ENCODE data around the gene INSC.

DNA sequence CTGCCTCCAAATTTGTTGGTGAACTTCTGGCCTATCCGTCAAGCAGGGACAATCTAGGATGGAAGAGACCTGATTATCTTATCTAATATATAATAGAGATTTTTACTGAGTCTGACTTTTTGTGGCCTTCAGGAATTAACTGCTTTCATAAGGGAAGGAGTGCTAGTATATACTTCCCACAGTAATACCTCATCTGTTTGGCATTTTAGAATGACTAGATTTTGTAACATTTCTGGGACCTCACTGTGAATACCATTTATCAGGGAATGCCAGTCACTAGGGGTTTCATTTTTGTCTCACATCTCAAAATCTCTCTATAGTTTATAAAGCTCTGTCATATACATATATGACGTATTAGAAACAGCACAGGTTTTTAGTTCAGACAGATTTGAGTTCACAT, 114.3 kb downstream of the INSC start:
- TF ChIP-seq, protein P1, sequence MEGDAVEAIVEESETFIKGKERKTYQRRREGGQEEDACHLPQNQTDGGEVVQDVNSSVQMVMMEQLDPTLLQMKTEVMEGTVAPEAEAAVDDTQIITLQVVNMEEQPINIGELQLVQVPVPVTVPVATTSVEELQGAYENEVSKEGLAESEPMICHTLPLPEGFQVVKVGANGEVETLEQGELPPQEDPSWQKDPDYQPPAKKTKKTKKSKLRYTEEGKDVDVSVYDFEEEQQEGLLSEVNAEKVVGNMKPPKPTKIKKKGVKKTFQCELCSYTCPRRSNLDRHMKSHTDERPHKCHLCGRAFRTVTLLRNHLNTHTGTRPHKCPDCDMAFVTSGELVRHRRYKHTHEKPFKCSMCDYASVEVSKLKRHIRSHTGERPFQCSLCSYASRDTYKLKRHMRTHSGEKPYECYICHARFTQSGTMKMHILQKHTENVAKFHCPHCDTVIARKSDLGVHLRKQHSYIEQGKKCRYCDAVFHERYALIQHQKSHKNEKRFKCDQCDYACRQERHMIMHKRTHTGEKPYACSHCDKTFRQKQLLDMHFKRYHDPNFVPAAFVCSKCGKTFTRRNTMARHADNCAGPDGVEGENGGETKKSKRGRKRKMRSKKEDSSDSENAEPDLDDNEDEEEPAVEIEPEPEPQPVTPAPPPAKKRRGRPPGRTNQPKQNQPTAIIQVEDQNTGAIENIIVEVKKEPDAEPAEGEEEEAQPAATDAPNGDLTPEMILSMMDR (conservative IDR thresholded peaks at IDR 0.05; ENCODE audit: low read depth in 2 of 2): no peak
- TF ChIP-seq EZH2phosphoT487 (IDR thresholded peaks at IDR 0.05; ENCODE audit: unreplicated experiment) (no peak), EZH2 (IDR thresholded peaks at IDR 0.05; ENCODE audit: low read depth, unreplicated experiment) (no peak), POLR2AphosphoS5 (IDR thresholded peaks at IDR 0.05; ENCODE audit: low read depth) (no peak), JUNB (IDR thresholded peaks at IDR 0.05; ENCODE audit: unreplicated experiment) (no peak), CREB1 (CRISPR knock-in tag; IDR thresholded peaks at IDR 0.05; ENCODE audit: low read depth) (no peak), NANOG (IDR thresholded peaks at IDR 0.05; ENCODE audit: borderline replicate concordance) (no peak), ZNF114 (CRISPR knock-in tag; IDR thresholded peaks at IDR 0.05) (no peak), STAT1 (IDR thresholded peaks at IDR 0.05; ENCODE audit: unreplicated experiment) (no peak), ZNF331 (CRISPR knock-in tag; IDR thresholded peaks at IDR 0.05; ENCODE audit: low read depth) (no peak)
- TF ChIP-seq, protein P2, sequence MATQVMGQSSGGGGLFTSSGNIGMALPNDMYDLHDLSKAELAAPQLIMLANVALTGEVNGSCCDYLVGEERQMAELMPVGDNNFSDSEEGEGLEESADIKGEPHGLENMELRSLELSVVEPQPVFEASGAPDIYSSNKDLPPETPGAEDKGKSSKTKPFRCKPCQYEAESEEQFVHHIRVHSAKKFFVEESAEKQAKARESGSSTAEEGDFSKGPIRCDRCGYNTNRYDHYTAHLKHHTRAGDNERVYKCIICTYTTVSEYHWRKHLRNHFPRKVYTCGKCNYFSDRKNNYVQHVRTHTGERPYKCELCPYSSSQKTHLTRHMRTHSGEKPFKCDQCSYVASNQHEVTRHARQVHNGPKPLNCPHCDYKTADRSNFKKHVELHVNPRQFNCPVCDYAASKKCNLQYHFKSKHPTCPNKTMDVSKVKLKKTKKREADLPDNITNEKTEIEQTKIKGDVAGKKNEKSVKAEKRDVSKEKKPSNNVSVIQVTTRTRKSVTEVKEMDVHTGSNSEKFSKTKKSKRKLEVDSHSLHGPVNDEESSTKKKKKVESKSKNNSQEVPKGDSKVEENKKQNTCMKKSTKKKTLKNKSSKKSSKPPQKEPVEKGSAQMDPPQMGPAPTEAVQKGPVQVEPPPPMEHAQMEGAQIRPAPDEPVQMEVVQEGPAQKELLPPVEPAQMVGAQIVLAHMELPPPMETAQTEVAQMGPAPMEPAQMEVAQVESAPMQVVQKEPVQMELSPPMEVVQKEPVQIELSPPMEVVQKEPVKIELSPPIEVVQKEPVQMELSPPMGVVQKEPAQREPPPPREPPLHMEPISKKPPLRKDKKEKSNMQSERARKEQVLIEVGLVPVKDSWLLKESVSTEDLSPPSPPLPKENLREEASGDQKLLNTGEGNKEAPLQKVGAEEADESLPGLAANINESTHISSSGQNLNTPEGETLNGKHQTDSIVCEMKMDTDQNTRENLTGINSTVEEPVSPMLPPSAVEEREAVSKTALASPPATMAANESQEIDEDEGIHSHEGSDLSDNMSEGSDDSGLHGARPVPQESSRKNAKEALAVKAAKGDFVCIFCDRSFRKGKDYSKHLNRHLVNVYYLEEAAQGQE (IDR thresholded peaks at IDR 0.05; ENCODE audit: unreplicated experiment): no peak
- TF ChIP-seq, protein P3, sequence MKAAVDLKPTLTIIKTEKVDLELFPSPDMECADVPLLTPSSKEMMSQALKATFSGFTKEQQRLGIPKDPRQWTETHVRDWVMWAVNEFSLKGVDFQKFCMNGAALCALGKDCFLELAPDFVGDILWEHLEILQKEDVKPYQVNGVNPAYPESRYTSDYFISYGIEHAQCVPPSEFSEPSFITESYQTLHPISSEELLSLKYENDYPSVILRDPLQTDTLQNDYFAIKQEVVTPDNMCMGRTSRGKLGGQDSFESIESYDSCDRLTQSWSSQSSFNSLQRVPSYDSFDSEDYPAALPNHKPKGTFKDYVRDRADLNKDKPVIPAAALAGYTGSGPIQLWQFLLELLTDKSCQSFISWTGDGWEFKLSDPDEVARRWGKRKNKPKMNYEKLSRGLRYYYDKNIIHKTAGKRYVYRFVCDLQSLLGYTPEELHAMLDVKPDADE (IDR thresholded peaks at IDR 0.05): no peak
- TF ChIP-seq, protein P4, sequence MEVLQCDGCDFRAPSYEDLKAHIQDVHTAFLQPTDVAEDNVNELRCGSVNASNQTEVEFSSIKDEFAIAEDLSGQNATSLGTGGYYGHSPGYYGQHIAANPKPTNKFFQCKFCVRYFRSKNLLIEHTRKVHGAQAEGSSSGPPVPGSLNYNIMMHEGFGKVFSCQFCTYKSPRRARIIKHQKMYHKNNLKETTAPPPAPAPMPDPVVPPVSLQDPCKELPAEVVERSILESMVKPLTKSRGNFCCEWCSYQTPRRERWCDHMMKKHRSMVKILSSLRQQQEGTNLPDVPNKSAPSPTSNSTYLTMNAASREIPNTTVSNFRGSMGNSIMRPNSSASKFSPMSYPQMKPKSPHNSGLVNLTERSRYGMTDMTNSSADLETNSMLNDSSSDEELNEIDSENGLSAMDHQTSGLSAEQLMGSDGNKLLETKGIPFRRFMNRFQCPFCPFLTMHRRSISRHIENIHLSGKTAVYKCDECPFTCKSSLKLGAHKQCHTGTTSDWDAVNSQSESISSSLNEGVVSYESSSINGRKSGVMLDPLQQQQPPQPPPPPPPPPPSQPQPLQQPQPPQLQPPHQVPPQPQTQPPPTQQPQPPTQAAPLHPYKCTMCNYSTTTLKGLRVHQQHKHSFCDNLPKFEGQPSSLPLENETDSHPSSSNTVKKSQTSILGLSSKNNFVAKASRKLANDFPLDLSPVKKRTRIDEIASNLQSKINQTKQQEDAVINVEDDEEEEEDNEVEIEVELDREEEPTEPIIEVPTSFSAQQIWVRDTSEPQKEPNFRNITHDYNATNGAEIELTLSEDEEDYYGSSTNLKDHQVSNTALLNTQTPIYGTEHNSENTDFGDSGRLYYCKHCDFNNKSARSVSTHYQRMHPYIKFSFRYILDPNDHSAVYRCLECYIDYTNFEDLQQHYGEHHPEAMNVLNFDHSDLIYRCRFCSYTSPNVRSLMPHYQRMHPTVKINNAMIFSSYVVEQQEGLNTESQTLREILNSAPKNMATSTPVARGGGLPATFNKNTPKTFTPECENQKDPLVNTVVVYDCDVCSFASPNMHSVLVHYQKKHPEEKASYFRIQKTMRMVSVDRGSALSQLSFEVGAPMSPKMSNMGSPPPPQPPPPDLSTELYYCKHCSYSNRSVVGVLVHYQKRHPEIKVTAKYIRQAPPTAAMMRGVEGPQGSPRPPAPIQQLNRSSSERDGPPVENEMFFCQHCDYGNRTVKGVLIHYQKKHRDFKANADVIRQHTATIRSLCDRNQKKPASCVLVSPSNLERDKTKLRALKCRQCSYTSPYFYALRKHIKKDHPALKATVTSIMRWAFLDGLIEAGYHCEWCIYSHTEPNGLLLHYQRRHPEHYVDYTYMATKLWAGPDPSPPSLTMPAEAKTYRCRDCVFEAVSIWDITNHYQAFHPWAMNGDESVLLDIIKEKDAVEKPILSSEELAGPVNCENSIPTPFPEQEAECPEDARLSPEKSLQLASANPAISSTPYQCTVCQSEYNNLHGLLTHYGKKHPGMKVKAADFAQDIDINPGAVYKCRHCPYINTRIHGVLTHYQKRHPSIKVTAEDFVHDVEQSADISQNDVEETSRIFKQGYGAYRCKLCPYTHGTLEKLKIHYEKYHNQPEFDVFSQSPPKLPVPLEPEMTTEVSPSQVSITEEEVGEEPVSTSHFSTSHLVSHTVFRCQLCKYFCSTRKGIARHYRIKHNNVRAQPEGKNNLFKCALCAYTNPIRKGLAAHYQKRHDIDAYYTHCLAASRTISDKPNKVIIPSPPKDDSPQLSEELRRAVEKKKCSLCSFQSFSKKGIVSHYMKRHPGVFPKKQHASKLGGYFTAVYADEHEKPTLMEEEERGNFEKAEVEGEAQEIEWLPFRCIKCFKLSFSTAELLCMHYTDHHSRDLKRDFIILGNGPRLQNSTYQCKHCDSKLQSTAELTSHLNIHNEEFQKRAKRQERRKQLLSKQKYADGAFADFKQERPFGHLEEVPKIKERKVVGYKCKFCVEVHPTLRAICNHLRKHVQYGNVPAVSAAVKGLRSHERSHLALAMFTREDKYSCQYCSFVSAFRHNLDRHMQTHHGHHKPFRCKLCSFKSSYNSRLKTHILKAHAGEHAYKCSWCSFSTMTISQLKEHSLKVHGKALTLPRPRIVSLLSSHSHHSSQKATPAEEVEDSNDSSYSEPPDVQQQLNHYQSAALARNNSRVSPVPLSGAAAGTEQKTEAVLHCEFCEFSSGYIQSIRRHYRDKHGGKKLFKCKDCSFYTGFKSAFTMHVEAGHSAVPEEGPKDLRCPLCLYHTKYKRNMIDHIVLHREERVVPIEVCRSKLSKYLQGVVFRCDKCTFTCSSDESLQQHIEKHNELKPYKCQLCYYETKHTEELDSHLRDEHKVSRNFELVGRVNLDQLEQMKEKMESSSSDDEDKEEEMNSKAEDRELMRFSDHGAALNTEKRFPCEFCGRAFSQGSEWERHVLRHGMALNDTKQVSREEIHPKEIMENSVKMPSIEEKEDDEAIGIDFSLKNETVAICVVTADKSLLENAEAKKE (CRISPR knock-in tag; IDR thresholded peaks at IDR 0.05): no peak

Data from GM23338 (cell line).